ENCODE measurements around the gene BIK.
A peak's percentile ranks its signal among the peaks of the same experiment; 100 is the strongest.

Gene BIK

GRCh38 chr22:43150731-43151206, 40.2 kb downstream of the BIK start:
- no peak for DNase-seq (ENCODE audit: extremely low read depth, insufficient read length)
- Histone ChIP-seq H3K36me3 (ENCODE audit: control insufficient read depth, insufficient read depth, low read length) (no peaks in the 10 kb centered on the region), H3K4me3 (replicated peaks; ENCODE audit: low read depth, low read length) (peak overlapping the region; percentile 71), H3K27me3 (replicated peaks; ENCODE audit: control insufficient read depth, insufficient read depth, low read length) (no peaks in the 10 kb centered on the region)
- TF ChIP-seq CTCF (IDR thresholded peaks at IDR 0.05; ENCODE audit: insufficient read depth, low read length, poor library complexity, severe bottlenecking) = no peak

DNA sequence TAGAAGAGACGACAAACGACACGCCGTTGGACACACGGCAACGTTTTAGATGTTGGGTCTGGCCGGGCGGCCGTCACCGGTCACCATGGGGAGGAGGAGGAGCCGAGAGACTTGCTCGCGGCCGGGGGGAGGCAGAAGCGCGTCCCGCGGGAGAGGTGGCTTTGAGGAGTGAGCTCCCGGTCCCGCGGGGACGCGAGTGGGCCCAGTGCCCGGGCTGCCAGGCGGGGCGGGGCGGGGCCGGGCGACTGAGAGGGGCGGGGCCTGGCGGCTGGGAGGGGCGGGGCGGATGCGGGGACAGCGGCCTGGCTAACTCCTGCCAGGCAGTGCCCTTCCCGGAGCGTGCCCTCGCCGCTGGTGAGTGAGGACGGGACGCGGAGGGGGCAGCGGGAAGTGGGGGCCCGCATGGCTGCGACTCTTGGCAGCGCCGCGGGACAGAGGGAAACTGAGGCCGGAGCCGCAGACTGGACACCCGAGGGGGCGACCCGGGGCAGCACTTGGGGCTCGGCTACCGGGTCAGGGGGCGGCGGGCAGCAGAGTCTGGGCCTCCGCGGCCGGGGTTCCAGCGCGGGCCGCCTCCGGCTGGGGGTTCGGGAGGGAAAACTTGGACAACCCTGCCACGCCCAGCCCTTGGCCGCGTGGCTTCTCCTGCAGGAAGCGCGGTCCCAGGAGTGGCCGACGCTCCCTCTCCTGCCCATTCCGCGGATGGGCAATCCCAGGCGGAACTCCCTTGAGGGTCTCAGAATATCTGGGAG, 40.9 kb downstream of the BIK start, which contains the start of gene TSPO:
TSPO (plus strand) TSS at position 309 of the 752 bp plus-strand sequence. CDS start 7,680 bp downstream, outside the sequence.
- no peak for TF ChIP-seq CTCF (IDR thresholded peaks at IDR 0.05; ENCODE audit: insufficient read depth, low read length, poor library complexity, severe bottlenecking)
- peak within 1 kb of the TSS; percentile 71 for H3K4me3 ChIP-seq (replicated peaks; ENCODE audit: low read depth, low read length)
- no peaks in the 10 kb centered on the region for H3K27me3 ChIP-seq (replicated peaks; ENCODE audit: control insufficient read depth, insufficient read depth, low read length)
- no peak for DNase-seq (ENCODE audit: extremely low read depth, insufficient read length)
- H3K36me3 ChIP-seq (ENCODE audit: control insufficient read depth, insufficient read depth, low read length) = no peaks in the 10 kb centered on the region

- peak overlapping the region; percentile 71 for H3K4me3 ChIP-seq (replicated peaks; ENCODE audit: low read depth, low read length)
- DNase-seq (ENCODE audit: extremely low read depth, insufficient read length) = no peak
- no peaks in the 10 kb centered on the region for H3K27me3 ChIP-seq (replicated peaks; ENCODE audit: control insufficient read depth, insufficient read depth, low read length)
- no peaks in the 10 kb centered on the region for H3K36me3 ChIP-seq (ENCODE audit: control insufficient read depth, insufficient read depth, low read length)
- no peak for TF ChIP-seq CTCF (IDR thresholded peaks at IDR 0.05; ENCODE audit: insufficient read depth, low read length, poor library complexity, severe bottlenecking)
Observed at GRCh38 chr22:43152003-43152356, 41.4 kb downstream of the BIK start.

- H3K27me3 ChIP-seq (replicated peaks; ENCODE audit: control insufficient read depth, insufficient read depth, low read length) = no peaks in the 10 kb centered on the region
- H3K36me3 ChIP-seq (ENCODE audit: control insufficient read depth, insufficient read depth, low read length) = no peaks in the 10 kb centered on the region
- no peak for DNase-seq (ENCODE audit: extremely low read depth, insufficient read length)
- no peak for TF ChIP-seq CTCF (IDR thresholded peaks at IDR 0.05; ENCODE audit: insufficient read depth, low read length, poor library complexity, severe bottlenecking)
- H3K4me3 ChIP-seq (replicated peaks; ENCODE audit: low read depth, low read length) = peak overlapping the region; percentile 71
Observed at GRCh38 chr22:43152357-43153071, 42.0 kb downstream of the BIK start.

DNA sequence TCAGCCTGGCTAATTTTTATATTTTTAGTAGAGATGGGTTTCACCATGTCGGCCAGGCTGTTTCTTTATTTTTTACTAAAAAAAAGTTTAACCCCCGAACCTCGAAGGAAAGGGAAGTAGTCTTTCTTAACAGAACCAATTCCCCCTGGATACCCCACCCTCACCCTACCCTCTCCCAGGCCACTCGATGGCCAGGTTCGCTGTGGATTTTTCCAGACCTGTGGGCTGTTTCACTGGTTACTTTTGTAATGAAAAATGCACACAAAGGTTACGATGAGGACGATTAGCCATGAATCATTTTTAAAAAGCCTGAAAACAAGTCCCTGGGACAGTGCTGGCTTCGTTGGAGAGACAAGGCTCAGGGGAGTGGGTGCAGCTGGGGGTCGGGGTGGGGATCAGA, 43.3 kb downstream of the BIK start:
- no peak for TF ChIP-seq CTCF (IDR thresholded peaks at IDR 0.05; ENCODE audit: insufficient read depth, low read length, poor library complexity, severe bottlenecking)
- DNase-seq (ENCODE audit: extremely low read depth, insufficient read length) = no peak
- Histone ChIP-seq H3K4me3 (replicated peaks; ENCODE audit: low read depth, low read length) (no peak overlapping the region), H3K27me3 (replicated peaks; ENCODE audit: control insufficient read depth, insufficient read depth, low read length) (no peaks in the 10 kb centered on the region), H3K36me3 (ENCODE audit: control insufficient read depth, insufficient read depth, low read length) (no peaks in the 10 kb centered on the region)

All from GM06990 (cell line).